ENCODE data around the gene REM2. TPM values are rescaled to one million over a fixed set of nuclear protein-coding genes. Genes with fewer than 3 reads are reported as not detected.

The REM2 gene
- total and polyA plus RNA-seq, 4 donors: 0.08 to 0.14 (median 0.11) TPM; not detected in 1

GRCh38 chr14:22884738-22885523 is 1.9 kb downstream of the REM2 start:
- DNase-seq (ENCODE audit: low spot score): no peak
- H3K36me3 ChIP-seq (ENCODE audit: control insufficient read depth in 4 of 4, insufficient read depth in 3 of 4, low read depth in 1 of 4, low read length in 3 of 4): no peaks in the 10 kb centered on the region
- H3K27me3 ChIP-seq (ENCODE audit: control insufficient read depth in 4 of 4, insufficient read depth in 4 of 4, low read length in 3 of 4): no peaks in the 10 kb centered on the region
- no peaks in the 10 kb centered on the region for H3K9me3 ChIP-seq (ENCODE audit: control insufficient read depth in 4 of 4, low read length in 3 of 4)
- no peak overlapping the region for H3K27ac ChIP-seq (ENCODE audit: low read depth in 1 of 2, low read length in 2 of 2)
- H3K4me3 ChIP-seq (ENCODE audit: low read depth in 1 of 3, low read length in 3 of 3): no peak overlapping the region
- WGBS: 92% methylated on average over 11 of the region's 11 CpGs
- H3K4me1 ChIP-seq (ENCODE audit: control insufficient read depth in 4 of 4, insufficient read depth in 4 of 4, low read length in 3 of 4): peaks cover 0 to 4% (median 2%) of the 10 kb centered on the region in 4 donors
- TF ChIP-seq MAX (IDR thresholded peaks at IDR 0.05) (no peak), HNF4G (IDR thresholded peaks at IDR 0.05) (no peak), REST (IDR thresholded peaks at IDR 0.05) (no peak), JUND (IDR thresholded peaks at IDR 0.05) (no peak), NR2F2 (IDR thresholded peaks at IDR 0.05) (no peak), TAF1 (conservative IDR thresholded peaks at IDR 0.05) (no peak), ATF3 (IDR thresholded peaks at IDR 0.05) (no peak), RXRA (IDR thresholded peaks at IDR 0.05) (no peak), GABPA (IDR thresholded peaks at IDR 0.05 in 1 of 2, conservative IDR thresholded peaks at IDR 0.05 in 1 of 2) (no peak), FOXA1 (IDR thresholded peaks at IDR 0.05) (no peak), FOXA2 (IDR thresholded peaks at IDR 0.05) (no peak), SP1 (IDR thresholded peaks at IDR 0.05) (no peak), YY1 (IDR thresholded peaks at IDR 0.05) (no peak), CTCF (IDR thresholded peaks at IDR 0.05; ENCODE audit: low read depth, low read length, missing input control) (no peak), RAD21 (IDR thresholded peaks at IDR 0.05) (no peak), HNF4A (conservative IDR thresholded peaks at IDR 0.05) (no peak), EGR1 (IDR thresholded peaks at IDR 0.05; ENCODE audit: low read depth in 2 of 2) (no peak), ZBTB33 (IDR thresholded peaks at IDR 0.05) (no peak)
- H3K9ac ChIP-seq (ENCODE audit: low read depth in 1 of 2, low read length in 2 of 2): no peak overlapping the region

Measured in liver (tissue), 9 donors.